B cell (primary cell): Measurements from ENCODE around the gene PARD3B.

Experiments
- EZH2 ChIP-seq: IDR thresholded peaks from 2 replicates; pipeline ENCODE4 v1.6.1; 2012; ENCODE audit warnings: borderline replicate concordance, low read depth, mild to moderate bottlenecking, moderate library complexity, low read length; ENCODE audit not compliant: insufficient read depth, poor library complexity, severe bottlenecking
- TF ChIP-seq, protein P1 (sequence below): fragments of 200-600 bp; IDR thresholded peaks from one replicate; pipeline ENCODE4 v1.8.0; 2022; ENCODE audit warnings: antibody characterized with exemption, mild to moderate bottlenecking

DNA sequence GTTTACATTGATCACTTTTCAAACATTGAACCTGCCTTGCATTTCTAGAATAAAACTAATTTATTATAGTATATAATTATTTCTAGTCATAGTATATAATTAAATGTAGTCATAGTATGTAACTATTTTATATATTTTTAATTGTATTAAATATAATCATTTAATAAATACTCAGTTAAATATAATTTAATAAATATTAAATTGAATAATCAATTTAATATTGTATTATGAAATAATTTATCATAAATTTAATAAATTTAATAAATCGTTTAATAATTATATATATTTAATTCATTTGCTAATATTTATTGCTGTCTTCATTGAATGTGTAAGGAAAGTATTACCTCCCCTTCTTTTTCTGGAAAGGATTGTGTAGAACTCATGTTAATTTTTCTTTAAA, 911.4 kb downstream of the PARD3B start:
- TF ChIP-seq, protein P1, sequence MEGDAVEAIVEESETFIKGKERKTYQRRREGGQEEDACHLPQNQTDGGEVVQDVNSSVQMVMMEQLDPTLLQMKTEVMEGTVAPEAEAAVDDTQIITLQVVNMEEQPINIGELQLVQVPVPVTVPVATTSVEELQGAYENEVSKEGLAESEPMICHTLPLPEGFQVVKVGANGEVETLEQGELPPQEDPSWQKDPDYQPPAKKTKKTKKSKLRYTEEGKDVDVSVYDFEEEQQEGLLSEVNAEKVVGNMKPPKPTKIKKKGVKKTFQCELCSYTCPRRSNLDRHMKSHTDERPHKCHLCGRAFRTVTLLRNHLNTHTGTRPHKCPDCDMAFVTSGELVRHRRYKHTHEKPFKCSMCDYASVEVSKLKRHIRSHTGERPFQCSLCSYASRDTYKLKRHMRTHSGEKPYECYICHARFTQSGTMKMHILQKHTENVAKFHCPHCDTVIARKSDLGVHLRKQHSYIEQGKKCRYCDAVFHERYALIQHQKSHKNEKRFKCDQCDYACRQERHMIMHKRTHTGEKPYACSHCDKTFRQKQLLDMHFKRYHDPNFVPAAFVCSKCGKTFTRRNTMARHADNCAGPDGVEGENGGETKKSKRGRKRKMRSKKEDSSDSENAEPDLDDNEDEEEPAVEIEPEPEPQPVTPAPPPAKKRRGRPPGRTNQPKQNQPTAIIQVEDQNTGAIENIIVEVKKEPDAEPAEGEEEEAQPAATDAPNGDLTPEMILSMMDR, result no peak
- no peak for TF ChIP-seq EZH2
